ENCODE results near the gene WNT2B. TPM values are rescaled to one million over a fixed set of nuclear protein-coding genes. Genes with fewer than 3 reads are reported as not detected.

Gene WNT2B
- total RNA-seq, 2 donors from 2014 or later = 10.0 to 15.4 TPM

- no peaks in the 10 kb centered on the region for H3K36me3 ChIP-seq
- no peaks in the 10 kb centered on the region for H3K9me3 ChIP-seq
- H3K4me3 ChIP-seq = no peak overlapping the region
- TF ChIP-seq CTCF (IDR thresholded peaks at IDR 0.05) = no peak
- no peaks in the 10 kb centered on the region for H3K27me3 ChIP-seq (replicated peaks; ENCODE audit: insufficient read depth)
- ATAC-seq (ENCODE audit: insufficient number of reproducible peaks, low FRiP score, low read depth) (no peak), DNase-seq (ENCODE audit: low spot score) (no peak)
- H3K27ac ChIP-seq = no peak overlapping the region
- H3K4me1 ChIP-seq (ENCODE audit: control insufficient read depth in 1 of 2, low read depth in 2 of 2) = peaks cover 6 to 22% of the 10 kb centered on the region in 2 donors
Observed at GRCh38 chr1:112505400-112505785, 3.4 kb upstream of the WNT2B start.

- TF ChIP-seq CTCF (IDR thresholded peaks at IDR 0.05) = no peak
- H3K27ac ChIP-seq = no peak overlapping the region
- no peak for DNase-seq (ENCODE audit: low spot score)
- H3K9me3 ChIP-seq = no peaks in the 10 kb centered on the region
- no peak for ATAC-seq (ENCODE audit: insufficient number of reproducible peaks, low FRiP score, low read depth)
- peaks cover 6 to 22% of the 10 kb centered on the region in 2 donors for H3K4me1 ChIP-seq (ENCODE audit: control insufficient read depth in 1 of 2, low read depth in 2 of 2)
- no peaks in the 10 kb centered on the region for H3K27me3 ChIP-seq (replicated peaks; ENCODE audit: insufficient read depth)
- H3K36me3 ChIP-seq = no peaks in the 10 kb centered on the region
- no peak overlapping the region for H3K4me3 ChIP-seq
Observed at GRCh38 chr1:112505878-112506277, 2.9 kb upstream of the WNT2B start.

- no peaks in the 10 kb centered on the region for H3K36me3 ChIP-seq
- H3K9me3 ChIP-seq = no peaks in the 10 kb centered on the region
- no peak overlapping the region for H3K27ac ChIP-seq
- DNase-seq (ENCODE audit: low spot score) = no peak
- no peak for TF ChIP-seq CTCF (IDR thresholded peaks at IDR 0.05)
- no peaks in the 10 kb centered on the region for H3K27me3 ChIP-seq (replicated peaks; ENCODE audit: insufficient read depth)
- no peak overlapping the region for H3K4me3 ChIP-seq
- no peak for ATAC-seq (ENCODE audit: insufficient number of reproducible peaks, low FRiP score, low read depth)
- peaks cover 6 to 22% of the 10 kb centered on the region in 2 donors for H3K4me1 ChIP-seq (ENCODE audit: control insufficient read depth in 1 of 2, low read depth in 2 of 2)
Observed at GRCh38 chr1:112506306-112506705, 2.5 kb upstream of the WNT2B start.

- no peaks in the 10 kb centered on the region for H3K36me3 ChIP-seq
- no peaks in the 10 kb centered on the region for H3K27me3 ChIP-seq (replicated peaks; ENCODE audit: insufficient read depth)
- no peak for DNase-seq (ENCODE audit: low spot score)
- H3K4me1 ChIP-seq (ENCODE audit: control insufficient read depth in 1 of 2, low read depth in 2 of 2) = peaks cover 6 to 22% of the 10 kb centered on the region in 2 donors
- no peak overlapping the region for H3K27ac ChIP-seq
- H3K4me3 ChIP-seq = no peak overlapping the region
- ATAC-seq (ENCODE audit: insufficient number of reproducible peaks, low FRiP score, low read depth) = no peak
- no peak for TF ChIP-seq CTCF (IDR thresholded peaks at IDR 0.05)
- H3K9me3 ChIP-seq = no peaks in the 10 kb centered on the region
Observed at GRCh38 chr1:112506731-112507130, 2.0 kb upstream of the WNT2B start.

GRCh38 chr1:112507336-112507735 lies 1.4 kb upstream of the WNT2B start:
- no peak overlapping the region for H3K4me3 ChIP-seq
- H3K36me3 ChIP-seq = no peaks in the 10 kb centered on the region
- no peak for DNase-seq (ENCODE audit: low spot score)
- no peaks in the 10 kb centered on the region for H3K27me3 ChIP-seq (replicated peaks; ENCODE audit: insufficient read depth)
- H3K27ac ChIP-seq = no peak overlapping the region
- no peak for TF ChIP-seq CTCF (IDR thresholded peaks at IDR 0.05)
- no peaks in the 10 kb centered on the region for H3K9me3 ChIP-seq
- H3K4me1 ChIP-seq (ENCODE audit: control insufficient read depth in 1 of 2, low read depth in 2 of 2) = peaks cover 4 to 19% of the 10 kb centered on the region in 2 donors
- no peak for ATAC-seq (ENCODE audit: insufficient number of reproducible peaks, low FRiP score, low read depth)
